ENCODE results near the gene ACTG1. TPM values are rescaled to one million over a fixed set of nuclear protein-coding genes. Genes with fewer than 3 reads are reported as not detected.
A peak's percentile ranks its signal among the peaks of the same experiment; 100 is the strongest.

ACTG1 gene
- total and polyA plus RNA-seq, 2 of the 13 experiments (the other 11 are each of a cell fraction or from before 2014, with no cell fraction given): 973 to 1,138 TPM

DNA sequence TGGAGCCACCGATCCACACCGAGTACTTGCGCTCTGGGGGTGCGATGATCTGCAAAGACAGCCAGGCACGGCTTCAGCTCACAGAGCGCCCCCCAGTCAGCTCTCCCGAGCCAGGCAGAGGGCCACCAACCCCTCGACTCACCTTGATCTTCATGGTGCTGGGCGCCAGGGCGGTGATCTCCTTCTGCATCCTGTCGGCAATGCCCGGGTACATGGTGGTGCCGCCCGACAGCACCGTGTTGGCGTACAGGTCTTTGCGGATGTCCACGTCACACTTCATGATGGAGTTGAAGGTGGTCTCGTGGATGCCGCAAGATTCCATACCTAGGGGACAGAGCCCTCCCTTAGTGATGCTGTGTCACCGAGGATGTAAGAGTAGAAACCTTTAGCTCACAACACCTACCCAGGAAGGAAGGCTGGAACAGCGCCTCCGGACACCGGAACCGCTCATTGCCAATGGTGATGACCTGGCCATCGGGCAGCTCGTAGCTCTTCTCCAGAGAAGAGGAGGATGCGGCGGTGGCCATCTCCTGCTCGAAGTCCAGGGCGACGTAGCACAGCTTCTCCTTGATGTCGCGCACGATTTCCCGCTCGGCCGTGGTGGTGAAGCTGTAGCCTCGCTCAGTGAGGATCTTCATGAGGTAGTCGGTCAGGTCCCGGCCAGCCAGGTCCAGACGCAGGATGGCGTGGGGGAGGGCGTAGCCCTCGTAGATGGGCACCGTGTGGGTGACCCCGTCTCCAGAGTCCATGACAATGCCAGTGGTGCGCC, 1.6 kb downstream of the ACTG1 start (continued):
- TF ChIP-seq, protein P1, sequence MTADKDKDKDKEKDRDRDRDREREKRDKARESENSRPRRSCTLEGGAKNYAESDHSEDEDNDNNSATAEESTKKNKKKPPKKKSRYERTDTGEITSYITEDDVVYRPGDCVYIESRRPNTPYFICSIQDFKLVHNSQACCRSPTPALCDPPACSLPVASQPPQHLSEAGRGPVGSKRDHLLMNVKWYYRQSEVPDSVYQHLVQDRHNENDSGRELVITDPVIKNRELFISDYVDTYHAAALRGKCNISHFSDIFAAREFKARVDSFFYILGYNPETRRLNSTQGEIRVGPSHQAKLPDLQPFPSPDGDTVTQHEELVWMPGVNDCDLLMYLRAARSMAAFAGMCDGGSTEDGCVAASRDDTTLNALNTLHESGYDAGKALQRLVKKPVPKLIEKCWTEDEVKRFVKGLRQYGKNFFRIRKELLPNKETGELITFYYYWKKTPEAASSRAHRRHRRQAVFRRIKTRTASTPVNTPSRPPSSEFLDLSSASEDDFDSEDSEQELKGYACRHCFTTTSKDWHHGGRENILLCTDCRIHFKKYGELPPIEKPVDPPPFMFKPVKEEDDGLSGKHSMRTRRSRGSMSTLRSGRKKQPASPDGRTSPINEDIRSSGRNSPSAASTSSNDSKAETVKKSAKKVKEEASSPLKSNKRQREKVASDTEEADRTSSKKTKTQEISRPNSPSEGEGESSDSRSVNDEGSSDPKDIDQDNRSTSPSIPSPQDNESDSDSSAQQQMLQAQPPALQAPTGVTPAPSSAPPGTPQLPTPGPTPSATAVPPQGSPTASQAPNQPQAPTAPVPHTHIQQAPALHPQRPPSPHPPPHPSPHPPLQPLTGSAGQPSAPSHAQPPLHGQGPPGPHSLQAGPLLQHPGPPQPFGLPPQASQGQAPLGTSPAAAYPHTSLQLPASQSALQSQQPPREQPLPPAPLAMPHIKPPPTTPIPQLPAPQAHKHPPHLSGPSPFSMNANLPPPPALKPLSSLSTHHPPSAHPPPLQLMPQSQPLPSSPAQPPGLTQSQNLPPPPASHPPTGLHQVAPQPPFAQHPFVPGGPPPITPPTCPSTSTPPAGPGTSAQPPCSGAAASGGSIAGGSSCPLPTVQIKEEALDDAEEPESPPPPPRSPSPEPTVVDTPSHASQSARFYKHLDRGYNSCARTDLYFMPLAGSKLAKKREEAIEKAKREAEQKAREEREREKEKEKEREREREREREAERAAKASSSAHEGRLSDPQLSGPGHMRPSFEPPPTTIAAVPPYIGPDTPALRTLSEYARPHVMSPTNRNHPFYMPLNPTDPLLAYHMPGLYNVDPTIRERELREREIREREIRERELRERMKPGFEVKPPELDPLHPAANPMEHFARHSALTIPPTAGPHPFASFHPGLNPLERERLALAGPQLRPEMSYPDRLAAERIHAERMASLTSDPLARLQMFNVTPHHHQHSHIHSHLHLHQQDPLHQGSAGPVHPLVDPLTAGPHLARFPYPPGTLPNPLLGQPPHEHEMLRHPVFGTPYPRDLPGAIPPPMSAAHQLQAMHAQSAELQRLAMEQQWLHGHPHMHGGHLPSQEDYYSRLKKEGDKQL (CRISPR knock-in tag; IDR thresholded peaks at IDR 0.05; ENCODE audit: low read depth): no peak
- TF ChIP-seq, protein P2, sequence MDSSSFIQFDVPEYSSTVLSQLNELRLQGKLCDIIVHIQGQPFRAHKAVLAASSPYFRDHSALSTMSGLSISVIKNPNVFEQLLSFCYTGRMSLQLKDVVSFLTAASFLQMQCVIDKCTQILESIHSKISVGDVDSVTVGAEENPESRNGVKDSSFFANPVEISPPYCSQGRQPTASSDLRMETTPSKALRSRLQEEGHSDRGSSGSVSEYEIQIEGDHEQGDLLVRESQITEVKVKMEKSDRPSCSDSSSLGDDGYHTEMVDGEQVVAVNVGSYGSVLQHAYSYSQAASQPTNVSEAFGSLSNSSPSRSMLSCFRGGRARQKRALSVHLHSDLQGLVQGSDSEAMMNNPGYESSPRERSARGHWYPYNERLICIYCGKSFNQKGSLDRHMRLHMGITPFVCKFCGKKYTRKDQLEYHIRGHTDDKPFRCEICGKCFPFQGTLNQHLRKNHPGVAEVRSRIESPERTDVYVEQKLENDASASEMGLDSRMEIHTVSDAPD (CRISPR knock-in tag; IDR thresholded peaks at IDR 0.05): no peak
- TF ChIP-seq, protein P3, sequence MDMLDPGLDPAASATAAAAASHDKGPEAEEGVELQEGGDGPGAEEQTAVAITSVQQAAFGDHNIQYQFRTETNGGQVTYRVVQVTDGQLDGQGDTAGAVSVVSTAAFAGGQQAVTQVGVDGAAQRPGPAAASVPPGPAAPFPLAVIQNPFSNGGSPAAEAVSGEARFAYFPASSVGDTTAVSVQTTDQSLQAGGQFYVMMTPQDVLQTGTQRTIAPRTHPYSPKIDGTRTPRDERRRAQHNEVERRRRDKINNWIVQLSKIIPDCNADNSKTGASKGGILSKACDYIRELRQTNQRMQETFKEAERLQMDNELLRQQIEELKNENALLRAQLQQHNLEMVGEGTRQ (IDR thresholded peaks at IDR 0.05; ENCODE audit: low read depth, low read length): no peak
- TF ChIP-seq, protein P3 (CRISPR knock-in tag; IDR thresholded peaks at IDR 0.05; ENCODE audit: borderline replicate concordance): no peak
- no peak for TF ChIP-seq ZNF672 (CRISPR knock-in tag; IDR thresholded peaks at IDR 0.05)
- no peak for TF ChIP-seq SP1 (IDR thresholded peaks at IDR 0.05)
- TF ChIP-seq SP1 (CRISPR knock-in tag; IDR thresholded peaks at IDR 0.05): no peak
- TF ChIP-seq DPF2 (CRISPR knock-in tag; IDR thresholded peaks at IDR 0.05; ENCODE audit: borderline replicate concordance, low read depth): no peak
- no peak for TF ChIP-seq HOXD1 (CRISPR knock-in tag; IDR thresholded peaks at IDR 0.05)
- TF ChIP-seq RFX5 (IDR thresholded peaks at IDR 0.05; ENCODE audit: low read depth, low read length): no peak
- TF ChIP-seq PAWR (CRISPR knock-in tag; IDR thresholded peaks at IDR 0.05; ENCODE audit: borderline replicate concordance): no peak
- TF ChIP-seq KDM2A (CRISPR knock-in tag; IDR thresholded peaks at IDR 0.05; ENCODE audit: borderline replicate concordance, low read depth): no peak
- TF ChIP-seq, protein P4, sequence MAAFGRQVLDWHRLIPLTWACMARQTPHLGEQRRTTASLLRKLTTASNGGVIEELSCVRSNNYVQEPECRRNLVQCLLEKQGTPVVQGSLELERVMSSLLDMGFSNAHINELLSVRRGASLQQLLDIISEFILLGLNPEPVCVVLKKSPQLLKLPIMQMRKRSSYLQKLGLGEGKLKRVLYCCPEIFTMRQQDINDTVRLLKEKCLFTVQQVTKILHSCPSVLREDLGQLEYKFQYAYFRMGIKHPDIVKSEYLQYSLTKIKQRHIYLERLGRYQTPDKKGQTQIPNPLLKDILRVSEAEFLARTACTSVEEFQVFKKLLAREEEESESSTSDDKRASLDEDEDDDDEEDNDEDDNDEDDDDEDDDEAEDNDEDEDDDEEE (CRISPR knock-in tag; IDR thresholded peaks at IDR 0.05): no peak
- 0 out of 2 replicates have a peak, but pooled peaks have one; percentile 43 for TF ChIP-seq ZNF224 (CRISPR knock-in tag; IDR thresholded peaks at IDR 0.05)
- no peak for TF ChIP-seq ZNF777 (CRISPR knock-in tag; IDR thresholded peaks at IDR 0.05)
- no peak for TF ChIP-seq ZNF451 (CRISPR knock-in tag; IDR thresholded peaks at IDR 0.05)
- TF ChIP-seq FOXK2 (IDR thresholded peaks at IDR 0.05): no peak
- TF ChIP-seq ZNF333 (CRISPR knock-in tag; IDR thresholded peaks at IDR 0.05; ENCODE audit: borderline replicate concordance): 0 out of 2 replicates have a peak, but pooled peaks have one; percentile 36
- no peak for TF ChIP-seq ZNF143 (CRISPR knock-in tag; IDR thresholded peaks at IDR 0.05)
- TF ChIP-seq MXI1 (IDR thresholded peaks at IDR 0.05; ENCODE audit: borderline replicate concordance, low read depth, low read length): no peak
